A673 (cell line): ENCODE data around the gene CSF2RB.

Experiments used
- CTCF ChIP-seq: fragments of 300-800, 200-600 bp; sonication (generic); conservative IDR thresholded peaks from 2 replicates; pipeline ENCODE4 v1.5.1; 2017; ENCODE audit warnings: low read depth, mild to moderate bottlenecking, antibody characterized with exemption, low read length, moderate library complexity, mixed read lengths
- EZH2 ChIP-seq: fragments of 200-600 bp; sonication (generic); IDR thresholded peaks from 2 replicates; pipeline ENCODE4 v1.6.1; 2017; ENCODE audit warnings: borderline replicate concordance, low read depth, mild to moderate bottlenecking, mixed read lengths, antibody characterized with exemption, low read length; ENCODE audit not compliant: poor library complexity, severe bottlenecking

- TF ChIP-seq CTCF: no peak
- TF ChIP-seq EZH2: no peak
Measured at GRCh38 chr22:36872084-36872483, 41.3 kb upstream of the CSF2RB start.
